KMS-11 (cell line): ENCODE results near the gene POLA1.

Experiments used
- H2AFZ ChIP-seq: fragments of 200-600 bp; sonication (generic); 2 replicates; pipeline ENCODE4 v1.6.1; 2016; ENCODE audit warnings: antibody characterized with exemption, mixed run types, low read depth
- H3K27ac ChIP-seq: fragments of 200-600 bp; sonication (generic); 2 replicates; pipeline ENCODE4 v1.6.1; 2016; ENCODE audit warnings: mild to moderate bottlenecking, mixed run types
- H3K27me3 ChIP-seq: fragments of 200-600 bp; sonication (generic); 2 replicates; pipeline ENCODE4 v1.6.1; 2017; ENCODE audit warnings: mild to moderate bottlenecking, low read depth, mixed run types, moderate library complexity; ENCODE audit not compliant: insufficient read depth
- H3K36me3 ChIP-seq: fragments of 200-600 bp; sonication (generic); 2 replicates; pipeline ENCODE4 v1.6.1; 2017; ENCODE audit warnings: mild to moderate bottlenecking, mixed run types; ENCODE audit not compliant: insufficient read depth
- H3K4me1 ChIP-seq: fragments of 200-600 bp; sonication (generic); 2 replicates; pipeline ENCODE4 v1.6.1; 2016; ENCODE audit warnings: mild to moderate bottlenecking, low read depth, mixed run types; ENCODE audit not compliant: poor library complexity, severe bottlenecking
- H3K4me2 ChIP-seq: fragments of 200-600 bp; sonication (generic); 2 replicates; pipeline ENCODE4 v1.7.0; 2016; ENCODE audit warnings: mild to moderate bottlenecking, mixed run types
- H3K4me3 ChIP-seq: fragments of 200-600 bp; sonication (generic); IDR thresholded peaks from 2 replicates; pipeline ENCODE4 v1.6.1; 2017; ENCODE audit warnings: low read depth, low read length, mixed read lengths; ENCODE audit not compliant: insufficient read depth
- H3K79me2 ChIP-seq: fragments of 200-600 bp; sonication (generic); 2 replicates; pipeline ENCODE4 v1.6.1; 2016; ENCODE audit warnings: low read depth, mixed run types; ENCODE audit not compliant: insufficient read depth
- H3K9ac ChIP-seq: fragments of 200-600 bp; sonication (generic); 2 replicates; pipeline ENCODE4 v1.6.1; 2016; ENCODE audit warnings: mild to moderate bottlenecking, mixed run types
- H4K20me1 ChIP-seq: fragments of 200-600 bp; sonication (generic); 2 replicates; pipeline ENCODE4 v1.6.1; 2016; ENCODE audit warnings: mild to moderate bottlenecking, mixed run types; ENCODE audit not compliant: insufficient read depth
- TF ChIP-seq, protein P1 (sequence below): fragments of 200-600 bp; sonication (generic); conservative IDR thresholded peaks from 2 replicates; pipeline ENCODE4 v1.6.1; 2017; ENCODE audit warnings: low read depth, mild to moderate bottlenecking, antibody characterized with exemption, low read length, moderate library complexity, mixed read lengths

The POLA1 gene

GRCh38 chrX:24982306-24982965, 288.7 kb downstream of the POLA1 start:
- no peak overlapping the region for H3K27ac ChIP-seq

DNA sequence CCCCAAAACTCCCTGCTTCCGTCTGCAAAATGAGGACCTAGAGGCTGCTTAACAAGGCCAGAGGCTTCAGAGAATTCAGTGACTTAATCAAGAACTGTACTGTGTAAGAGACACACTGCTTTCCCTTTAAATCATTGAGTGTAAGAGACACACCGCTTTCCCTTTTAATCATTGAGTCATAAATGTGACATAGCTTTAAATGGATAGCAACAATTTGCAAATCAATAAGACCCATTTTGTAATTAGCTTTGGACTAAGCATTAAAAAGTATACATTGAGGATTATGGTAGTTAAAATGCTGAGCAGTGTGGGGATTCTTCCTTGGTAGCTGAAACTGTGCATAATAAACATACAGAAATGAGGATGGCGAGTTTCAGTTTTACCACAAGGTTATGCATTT, 290.2 kb downstream of the POLA1 start:
- Histone ChIP-seq H3K9ac (no peak overlapping the region), H2AFZ (no peak overlapping the region), H3K4me1 (peaks cover 12% of the 10 kb centered on the region), H3K27me3 (no peaks in the 10 kb centered on the region), H3K79me2 (no peaks in the 10 kb centered on the region), H3K4me2 (no peak overlapping the region), H4K20me1 (no peaks in the 10 kb centered on the region), H3K27ac (no peak overlapping the region), H3K36me3 (no peaks in the 10 kb centered on the region), H3K4me3 (no peak overlapping the region)
- TF ChIP-seq, protein P1, sequence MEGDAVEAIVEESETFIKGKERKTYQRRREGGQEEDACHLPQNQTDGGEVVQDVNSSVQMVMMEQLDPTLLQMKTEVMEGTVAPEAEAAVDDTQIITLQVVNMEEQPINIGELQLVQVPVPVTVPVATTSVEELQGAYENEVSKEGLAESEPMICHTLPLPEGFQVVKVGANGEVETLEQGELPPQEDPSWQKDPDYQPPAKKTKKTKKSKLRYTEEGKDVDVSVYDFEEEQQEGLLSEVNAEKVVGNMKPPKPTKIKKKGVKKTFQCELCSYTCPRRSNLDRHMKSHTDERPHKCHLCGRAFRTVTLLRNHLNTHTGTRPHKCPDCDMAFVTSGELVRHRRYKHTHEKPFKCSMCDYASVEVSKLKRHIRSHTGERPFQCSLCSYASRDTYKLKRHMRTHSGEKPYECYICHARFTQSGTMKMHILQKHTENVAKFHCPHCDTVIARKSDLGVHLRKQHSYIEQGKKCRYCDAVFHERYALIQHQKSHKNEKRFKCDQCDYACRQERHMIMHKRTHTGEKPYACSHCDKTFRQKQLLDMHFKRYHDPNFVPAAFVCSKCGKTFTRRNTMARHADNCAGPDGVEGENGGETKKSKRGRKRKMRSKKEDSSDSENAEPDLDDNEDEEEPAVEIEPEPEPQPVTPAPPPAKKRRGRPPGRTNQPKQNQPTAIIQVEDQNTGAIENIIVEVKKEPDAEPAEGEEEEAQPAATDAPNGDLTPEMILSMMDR, result no peak

More at GRCh38 chrX:24982306-24982965, 288.7 kb downstream of the POLA1 start:
- H4K20me1 ChIP-seq, result no peaks in the 10 kb centered on the region
- no peak overlapping the region for H3K9ac ChIP-seq
- H3K27me3 ChIP-seq, result no peaks in the 10 kb centered on the region
- TF ChIP-seq, protein P1, result no peak
- H2AFZ ChIP-seq, result no peak overlapping the region
- H3K4me1 ChIP-seq, result peaks cover 12% of the 10 kb centered on the region
- H3K36me3 ChIP-seq, result no peaks in the 10 kb centered on the region
- H3K79me2 ChIP-seq, result no peaks in the 10 kb centered on the region
- H3K4me3 ChIP-seq, result no peak overlapping the region
- no peak overlapping the region for H3K4me2 ChIP-seq

DNA sequence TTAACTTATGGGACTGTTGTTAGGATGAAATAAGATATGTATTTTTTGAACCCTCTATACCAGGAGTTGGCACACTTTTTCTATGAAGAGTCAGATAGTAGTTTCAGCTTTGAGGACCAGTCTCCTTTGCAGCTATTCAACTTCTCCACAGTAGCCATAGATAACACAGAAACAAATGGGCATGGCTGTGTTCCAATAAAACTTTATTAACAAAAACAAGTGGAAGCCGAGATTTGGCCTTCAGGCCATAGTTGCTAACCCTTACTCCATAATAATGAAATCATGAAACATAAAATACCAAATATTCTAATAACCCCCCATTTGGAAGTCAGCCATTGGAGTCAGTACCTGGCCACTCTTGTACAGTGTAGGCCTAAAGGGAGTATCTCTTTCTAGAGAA, 291.4 kb downstream of the POLA1 start:
- no peak overlapping the region for H3K4me3 ChIP-seq

GRCh38 chrX:24987731-24988130, 294.0 kb downstream of the POLA1 start:
- no peak overlapping the region for H3K4me2 ChIP-seq
- H3K4me3 ChIP-seq, result no peak overlapping the region
- TF ChIP-seq, protein P1, result no peak
- no peak overlapping the region for H2AFZ ChIP-seq
- H3K4me1 ChIP-seq, result peaks cover 12% of the 10 kb centered on the region
- no peaks in the 10 kb centered on the region for H3K36me3 ChIP-seq
- H3K27ac ChIP-seq, result no peak overlapping the region
- H4K20me1 ChIP-seq, result no peaks in the 10 kb centered on the region
- H3K79me2 ChIP-seq, result no peaks in the 10 kb centered on the region
- H3K27me3 ChIP-seq, result no peaks in the 10 kb centered on the region
- H3K9ac ChIP-seq, result no peak overlapping the region

More for the DNA sequence above, 291.4 kb downstream of the POLA1 start:
- TF ChIP-seq, protein P1, result no peak
- Histone ChIP-seq H3K27me3 (no peaks in the 10 kb centered on the region), H3K4me2 (no peak overlapping the region), H4K20me1 (no peaks in the 10 kb centered on the region), H3K27ac (no peak overlapping the region), H3K9ac (no peak overlapping the region), H2AFZ (no peak overlapping the region), H3K79me2 (no peaks in the 10 kb centered on the region), H3K36me3 (no peaks in the 10 kb centered on the region), H3K4me1 (peaks cover 12% of the 10 kb centered on the region)
